A673 (cell line): ENCODE data around the gene C12orf54.
"Not testable (repeated sequence)": the region's sequence is repeated elsewhere in the genome, so short reads cannot be mapped to it uniquely, and the experiment has no call there.

ENCODE experiments used
- EZH2 ChIP-seq: fragments of 200-600 bp; sonication (generic); IDR thresholded peaks from 2 replicates; pipeline ENCODE4 v1.6.1; 2017; ENCODE audit warnings: borderline replicate concordance, low read depth, mild to moderate bottlenecking, mixed read lengths, antibody characterized with exemption, low read length; ENCODE audit not compliant: poor library complexity, severe bottlenecking
- TF ChIP-seq, protein P1 (sequence below): fragments of 300-800, 200-600 bp; sonication (generic); conservative IDR thresholded peaks from 2 replicates; pipeline ENCODE4 v1.5.1; 2017; ENCODE audit warnings: low read depth, mild to moderate bottlenecking, antibody characterized with exemption, low read length, moderate library complexity, mixed read lengths

DNA sequence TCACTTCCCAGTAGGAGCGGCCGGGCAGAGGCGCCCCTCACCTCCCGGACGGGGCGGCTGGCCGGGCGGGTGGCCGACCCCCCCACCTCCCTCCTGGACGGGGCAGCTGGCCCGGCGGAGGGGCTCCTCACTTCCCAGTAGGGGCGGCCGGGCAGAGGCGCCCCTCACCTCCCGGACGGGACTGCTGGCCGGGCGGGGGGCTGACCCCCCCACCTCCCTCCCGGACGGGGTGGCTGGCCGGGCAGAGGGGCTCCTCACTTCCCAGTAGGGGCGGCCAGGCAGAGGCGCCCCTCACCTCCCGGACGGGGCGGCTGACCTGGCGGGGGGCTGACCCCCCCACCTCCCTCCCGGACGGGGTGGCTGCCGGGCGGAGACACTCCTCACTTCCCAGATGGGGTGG, 18.0 kb downstream of the C12orf54 start:
- TF ChIP-seq, protein P1, sequence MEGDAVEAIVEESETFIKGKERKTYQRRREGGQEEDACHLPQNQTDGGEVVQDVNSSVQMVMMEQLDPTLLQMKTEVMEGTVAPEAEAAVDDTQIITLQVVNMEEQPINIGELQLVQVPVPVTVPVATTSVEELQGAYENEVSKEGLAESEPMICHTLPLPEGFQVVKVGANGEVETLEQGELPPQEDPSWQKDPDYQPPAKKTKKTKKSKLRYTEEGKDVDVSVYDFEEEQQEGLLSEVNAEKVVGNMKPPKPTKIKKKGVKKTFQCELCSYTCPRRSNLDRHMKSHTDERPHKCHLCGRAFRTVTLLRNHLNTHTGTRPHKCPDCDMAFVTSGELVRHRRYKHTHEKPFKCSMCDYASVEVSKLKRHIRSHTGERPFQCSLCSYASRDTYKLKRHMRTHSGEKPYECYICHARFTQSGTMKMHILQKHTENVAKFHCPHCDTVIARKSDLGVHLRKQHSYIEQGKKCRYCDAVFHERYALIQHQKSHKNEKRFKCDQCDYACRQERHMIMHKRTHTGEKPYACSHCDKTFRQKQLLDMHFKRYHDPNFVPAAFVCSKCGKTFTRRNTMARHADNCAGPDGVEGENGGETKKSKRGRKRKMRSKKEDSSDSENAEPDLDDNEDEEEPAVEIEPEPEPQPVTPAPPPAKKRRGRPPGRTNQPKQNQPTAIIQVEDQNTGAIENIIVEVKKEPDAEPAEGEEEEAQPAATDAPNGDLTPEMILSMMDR: not testable (repeated sequence)
- not testable (repeated sequence) for TF ChIP-seq EZH2
